HG03103 (cell line): ENCODE data around the gene RPTOR.
A peak's percentile ranks its signal among the peaks of the same experiment; 100 is the strongest.

Experiments used
- ATAC-seq: cut with Tn5 transposase; IDR thresholded peaks from one replicate; pipeline ENCODE4 v1.9.1; 2021; ENCODE audit warnings: low read depth; ENCODE audit not compliant: unreplicated experiment

RPTOR gene

GRCh38 chr17:80822021-80822699 lies 277.5 kb downstream of the RPTOR start:
- ATAC-seq, result no peak

GRCh38 chr17:80822700-80823410 lies 278.2 kb downstream of the RPTOR start:
- ATAC-seq, result no peak

GRCh38 chr17:80824549-80825470 lies 280.2 kb downstream of the RPTOR start:
- ATAC-seq, result no peak

GRCh38 chr17:80825471-80826345 lies 281.1 kb downstream of the RPTOR start:
- no peak for ATAC-seq

GRCh38 chr17:80826346-80826954 lies 281.8 kb downstream of the RPTOR start:
- ATAC-seq, result no peak

- ATAC-seq, result no peak
These were observed 282.5 kb downstream of the RPTOR start for GRCh38 chr17:80826955-80827645.

- ATAC-seq, result no peak
These were observed 283.3 kb downstream of the RPTOR start for GRCh38 chr17:80827646-80828643.

- ATAC-seq, result no peak
These were observed 284.7 kb downstream of the RPTOR start for GRCh38 chr17:80829166-80829813.

GRCh38 chr17:80830020-80830780 lies 285.6 kb downstream of the RPTOR start:
- no peak for ATAC-seq

GRCh38 chr17:80831491-80831890 lies 286.9 kb downstream of the RPTOR start:
- no peak for ATAC-seq

GRCh38 chr17:80832266-80832676 lies 287.6 kb downstream of the RPTOR start:
- ATAC-seq, result no peak

GRCh38 chr17:80832888-80833583 lies 288.4 kb downstream of the RPTOR start:
- ATAC-seq, result peak; percentile 62

GRCh38 chr17:80833952-80834892 lies 289.6 kb downstream of the RPTOR start:
- no peak for ATAC-seq

- ATAC-seq, result no peak
These were observed 290.2 kb downstream of the RPTOR start for GRCh38 chr17:80834893-80835275.
